ENCODE measurements around the gene HLA-DOA. TPM values are rescaled to one million over a fixed set of nuclear protein-coding genes. Genes with fewer than 3 reads are reported as not detected.

HLA-DOA gene
- total RNA-seq, 1 donor from 2014 or later, result 38.0 TPM

DNA sequence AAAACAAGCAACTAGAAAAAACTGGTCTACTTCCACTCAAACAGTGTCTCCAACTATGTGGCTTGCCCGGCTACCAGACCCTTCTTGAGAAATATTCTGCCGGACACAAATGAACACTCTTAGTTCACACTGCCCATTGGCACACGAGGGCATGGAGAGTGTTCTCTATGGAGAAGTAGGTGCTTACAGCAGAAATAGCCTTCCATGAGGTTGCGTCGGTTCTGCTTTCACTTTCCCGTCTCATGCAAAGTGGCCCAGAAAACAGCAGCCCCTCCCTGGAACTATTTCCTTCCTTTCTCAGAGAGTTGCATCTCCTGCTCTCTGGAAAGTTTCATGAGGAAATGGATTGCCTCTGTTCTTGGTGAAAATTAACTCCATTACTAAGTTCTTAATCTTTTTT lies 9.5 kb upstream of the HLA-DOA start:
- no peak overlapping the region for H3K27ac Mint-ChIP-seq
- Histone ChIP-seq H4K20me1 (ENCODE audit: low read depth) (no peaks in the 10 kb centered on the region), H3F3A (ENCODE audit: low read depth) (no peaks in the 10 kb centered on the region), H3K27me3 (no peaks in the 10 kb centered on the region), H2AFZ (replicated peaks) (no peak overlapping the region), H3K27ac (no peak overlapping the region), H3K4me3 (no peak overlapping the region), H3K36me3 (no peaks in the 10 kb centered on the region), H3K4me2 (no peak overlapping the region), H3K4me1 (no peaks in the 10 kb centered on the region), H3K79me2 (ENCODE audit: low read depth) (no peaks in the 10 kb centered on the region), H3K9ac (no peak overlapping the region), H3K9me3 (ENCODE audit: low read depth) (no peaks in the 10 kb centered on the region)
- no peak overlapping the region for H3K4me3 Mint-ChIP-seq
- no peaks in the 10 kb centered on the region for H3K9me3 Mint-ChIP-seq
- DNase-seq (ENCODE audit: low spot score), result no peak
- H3K4me1 Mint-ChIP-seq, result peaks cover 2% of the 10 kb centered on the region
- TF ChIP-seq EZH2 (IDR thresholded peaks at IDR 0.05), result no peak
- TF ChIP-seq EZH2phosphoT487 (IDR thresholded peaks at IDR 0.05), result no peak
- TF ChIP-seq, protein P1, sequence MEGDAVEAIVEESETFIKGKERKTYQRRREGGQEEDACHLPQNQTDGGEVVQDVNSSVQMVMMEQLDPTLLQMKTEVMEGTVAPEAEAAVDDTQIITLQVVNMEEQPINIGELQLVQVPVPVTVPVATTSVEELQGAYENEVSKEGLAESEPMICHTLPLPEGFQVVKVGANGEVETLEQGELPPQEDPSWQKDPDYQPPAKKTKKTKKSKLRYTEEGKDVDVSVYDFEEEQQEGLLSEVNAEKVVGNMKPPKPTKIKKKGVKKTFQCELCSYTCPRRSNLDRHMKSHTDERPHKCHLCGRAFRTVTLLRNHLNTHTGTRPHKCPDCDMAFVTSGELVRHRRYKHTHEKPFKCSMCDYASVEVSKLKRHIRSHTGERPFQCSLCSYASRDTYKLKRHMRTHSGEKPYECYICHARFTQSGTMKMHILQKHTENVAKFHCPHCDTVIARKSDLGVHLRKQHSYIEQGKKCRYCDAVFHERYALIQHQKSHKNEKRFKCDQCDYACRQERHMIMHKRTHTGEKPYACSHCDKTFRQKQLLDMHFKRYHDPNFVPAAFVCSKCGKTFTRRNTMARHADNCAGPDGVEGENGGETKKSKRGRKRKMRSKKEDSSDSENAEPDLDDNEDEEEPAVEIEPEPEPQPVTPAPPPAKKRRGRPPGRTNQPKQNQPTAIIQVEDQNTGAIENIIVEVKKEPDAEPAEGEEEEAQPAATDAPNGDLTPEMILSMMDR (IDR thresholded peaks at IDR 0.05), result no peak
- no peaks in the 10 kb centered on the region for H3K36me3 Mint-ChIP-seq
- peaks cover 4% of the 10 kb centered on the region for H3K27me3 Mint-ChIP-seq (ENCODE audit: insufficient read depth, low read depth)

DNA sequence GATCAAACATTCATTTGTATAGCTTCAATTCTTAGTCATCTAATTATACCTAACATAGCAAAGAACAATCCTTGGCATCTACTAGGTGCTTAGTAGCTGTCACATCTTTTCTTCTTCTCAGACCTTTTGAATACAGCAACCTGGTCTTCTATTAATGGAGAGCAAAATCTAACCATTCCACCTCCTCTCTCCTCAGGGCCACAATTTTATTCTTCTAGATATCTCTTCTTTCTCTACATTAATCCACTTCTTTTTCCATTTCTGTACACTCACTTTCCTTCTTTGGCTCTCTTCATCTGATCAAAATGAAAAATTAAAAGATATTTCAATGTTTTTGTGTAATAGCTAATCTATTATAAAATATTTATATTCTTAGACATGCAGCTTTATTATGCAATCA lies 9.0 kb upstream of the HLA-DOA start:
- no peak overlapping the region for H3K9ac ChIP-seq
- H3K4me1 ChIP-seq, result no peaks in the 10 kb centered on the region
- Mint-ChIP-seq H3K36me3 (no peaks in the 10 kb centered on the region), H3K4me1 (peaks cover 2% of the 10 kb centered on the region), H3K4me3 (no peak overlapping the region), H3K27ac (no peak overlapping the region), H3K9me3 (no peaks in the 10 kb centered on the region), H3K27me3 (ENCODE audit: insufficient read depth, low read depth) (peaks cover 4% of the 10 kb centered on the region)
- TF ChIP-seq, protein P1 (IDR thresholded peaks at IDR 0.05), result no peak
- TF ChIP-seq EZH2phosphoT487 (IDR thresholded peaks at IDR 0.05), result no peak
- no peak for TF ChIP-seq EZH2 (IDR thresholded peaks at IDR 0.05)
- no peaks in the 10 kb centered on the region for H3K36me3 ChIP-seq
- no peak overlapping the region for H2AFZ ChIP-seq (replicated peaks)
- no peaks in the 10 kb centered on the region for H3F3A ChIP-seq (ENCODE audit: low read depth)
- no peak overlapping the region for H3K27ac ChIP-seq
- no peaks in the 10 kb centered on the region for H4K20me1 ChIP-seq (ENCODE audit: low read depth)
- no peaks in the 10 kb centered on the region for H3K27me3 ChIP-seq
- H3K79me2 ChIP-seq (ENCODE audit: low read depth), result no peaks in the 10 kb centered on the region
- H3K4me3 ChIP-seq, result no peak overlapping the region
- no peaks in the 10 kb centered on the region for H3K9me3 ChIP-seq (ENCODE audit: low read depth)
- DNase-seq (ENCODE audit: low spot score), result no peak
- H3K4me2 ChIP-seq, result no peak overlapping the region

DNA sequence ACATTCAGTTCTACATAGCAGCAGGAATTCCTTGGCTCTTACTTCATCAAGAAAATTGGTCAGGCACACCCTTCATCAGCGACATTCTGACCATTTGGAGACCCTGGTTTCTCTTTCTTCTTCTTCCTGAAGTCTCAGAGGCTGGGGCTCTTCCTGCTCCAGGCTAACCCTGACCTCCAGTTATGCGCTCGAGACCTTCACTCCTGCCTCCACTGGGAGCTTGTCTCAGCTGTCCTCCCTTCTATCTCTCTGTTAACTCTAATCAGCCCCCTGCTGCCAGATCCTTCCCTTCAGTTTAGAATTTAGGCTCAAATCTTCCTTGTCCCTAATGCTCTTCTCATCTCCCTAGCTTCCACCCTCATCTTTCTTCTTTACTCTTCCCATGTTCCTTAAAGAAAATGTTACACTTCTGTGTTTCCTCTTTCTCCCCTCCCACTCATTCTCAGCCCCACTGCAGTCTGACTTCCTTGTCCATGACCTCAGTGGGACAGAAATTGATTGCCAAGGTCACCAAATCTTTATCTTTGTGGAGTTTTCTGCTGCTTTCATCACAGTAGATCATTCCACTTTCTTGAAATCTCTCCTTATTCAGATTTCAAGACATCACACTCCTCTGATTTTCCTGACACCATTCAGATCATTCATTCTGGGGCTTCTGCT lies 8.4 kb upstream of the HLA-DOA start:
- Histone ChIP-seq H3K9ac (no peak overlapping the region), H3K4me1 (no peaks in the 10 kb centered on the region), H3K27ac (no peak overlapping the region), H3K4me3 (no peak overlapping the region), H3K36me3 (no peaks in the 10 kb centered on the region), H3F3A (ENCODE audit: low read depth) (no peaks in the 10 kb centered on the region), H3K9me3 (ENCODE audit: low read depth) (no peaks in the 10 kb centered on the region), H3K4me2 (no peak overlapping the region), H4K20me1 (ENCODE audit: low read depth) (no peaks in the 10 kb centered on the region), H3K79me2 (ENCODE audit: low read depth) (no peaks in the 10 kb centered on the region), H3K27me3 (no peaks in the 10 kb centered on the region), H2AFZ (replicated peaks) (no peak overlapping the region)
- no peak overlapping the region for H3K27ac Mint-ChIP-seq
- TF ChIP-seq EZH2phosphoT487 (IDR thresholded peaks at IDR 0.05), result no peak
- TF ChIP-seq EZH2 (IDR thresholded peaks at IDR 0.05), result no peak
- TF ChIP-seq, protein P1 (IDR thresholded peaks at IDR 0.05), result no peak
- no peaks in the 10 kb centered on the region for H3K9me3 Mint-ChIP-seq
- H3K4me1 Mint-ChIP-seq, result peaks cover 2% of the 10 kb centered on the region
- no peak for DNase-seq (ENCODE audit: low spot score)
- no peaks in the 10 kb centered on the region for H3K36me3 Mint-ChIP-seq
- no peak overlapping the region for H3K4me3 Mint-ChIP-seq
- peaks cover 2% of the 10 kb centered on the region for H3K27me3 Mint-ChIP-seq (ENCODE audit: insufficient read depth, low read depth)

Measured in neural progenitor cell (in vitro differentiated cells).